GM21576 (cell line): ENCODE results near the gene CREB3L1.

Source experiments
- ATAC-seq: cut with Tn5 transposase; IDR thresholded peaks from one replicate; pipeline ENCODE4 v1.9.1; 2021; ENCODE audit warnings: mild to moderate bottlenecking, moderate library complexity; ENCODE audit not compliant: unreplicated experiment

Gene CREB3L1

GRCh38 chr11:46342239-46342638 is 64.8 kb downstream of the CREB3L1 start:
- ATAC-seq: no peak

GRCh38 chr11:46343520-46343919 is 66.1 kb downstream of the CREB3L1 start:
- ATAC-seq: no peak

DNA sequence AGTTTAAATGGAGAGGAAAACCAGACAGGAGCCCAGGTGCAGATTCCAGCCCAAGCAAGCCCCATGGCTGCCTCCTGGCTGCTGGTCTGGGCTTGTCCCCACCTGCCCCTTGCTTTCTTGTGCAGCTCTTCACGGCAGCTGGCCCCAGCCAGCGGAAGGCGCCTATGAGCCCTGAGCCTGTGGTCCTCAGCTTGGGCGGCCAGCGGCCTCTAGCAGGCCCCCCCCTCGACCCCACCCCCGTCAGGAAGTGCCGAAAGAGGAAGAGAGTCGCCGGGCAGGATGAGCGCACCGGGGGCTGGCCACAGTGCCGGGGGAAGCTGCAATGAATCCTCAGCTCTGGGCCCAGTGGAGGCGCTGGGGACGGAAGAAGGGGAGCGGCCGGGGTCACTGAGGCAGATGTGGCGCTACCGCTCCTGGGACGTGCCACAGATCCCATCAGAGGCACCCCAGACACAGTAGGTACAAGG is 67.7 kb downstream of the CREB3L1 start:
- no peak for ATAC-seq

DNA sequence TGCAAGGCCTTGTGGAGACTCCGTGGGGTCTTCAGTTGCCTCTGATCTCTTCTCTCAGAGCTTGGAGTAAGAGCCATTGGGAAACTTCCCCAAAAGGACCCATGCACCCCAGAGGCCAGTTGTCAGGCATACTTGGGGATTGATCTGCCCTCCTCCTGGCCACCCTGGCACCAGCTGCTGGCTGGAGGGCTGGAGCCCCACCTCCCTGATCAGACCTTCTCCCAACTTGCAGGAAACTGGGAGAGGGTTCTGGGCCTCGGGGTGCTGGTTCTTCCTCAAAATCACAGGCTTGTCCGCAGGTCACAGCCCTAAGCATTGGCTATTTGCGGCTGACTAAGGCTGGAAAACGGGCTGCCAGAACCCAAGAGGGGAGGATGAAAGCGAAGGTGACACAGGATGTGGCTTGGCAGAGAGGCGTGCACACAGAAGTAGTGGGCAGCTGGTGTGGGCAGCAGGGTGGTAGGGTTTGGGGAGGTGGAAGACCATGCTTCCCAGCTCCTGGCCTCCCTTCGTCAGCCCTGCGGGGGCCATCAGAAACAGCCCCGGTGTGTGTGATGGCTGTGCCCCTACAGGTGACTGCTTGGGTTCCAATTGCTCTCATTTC is 68.5 kb downstream of the CREB3L1 start:
- ATAC-seq: no peak

- ATAC-seq: peak; percentile 60
Observed at GRCh38 chr11:46346886-46347636, 69.6 kb downstream of the CREB3L1 start, which contains the start of gene DGKZ. TSS of gene DGKZ (plus strand) at chr11:46347463. CDS start at chr11:46347660, 197 bp downstream.

- ATAC-seq: no peak
Observed at GRCh38 chr11:46347637-46348311, 70.3 kb downstream of the CREB3L1 start.

- no peak for ATAC-seq
Observed at GRCh38 chr11:46348566-46349401, 71.3 kb downstream of the CREB3L1 start.

DNA sequence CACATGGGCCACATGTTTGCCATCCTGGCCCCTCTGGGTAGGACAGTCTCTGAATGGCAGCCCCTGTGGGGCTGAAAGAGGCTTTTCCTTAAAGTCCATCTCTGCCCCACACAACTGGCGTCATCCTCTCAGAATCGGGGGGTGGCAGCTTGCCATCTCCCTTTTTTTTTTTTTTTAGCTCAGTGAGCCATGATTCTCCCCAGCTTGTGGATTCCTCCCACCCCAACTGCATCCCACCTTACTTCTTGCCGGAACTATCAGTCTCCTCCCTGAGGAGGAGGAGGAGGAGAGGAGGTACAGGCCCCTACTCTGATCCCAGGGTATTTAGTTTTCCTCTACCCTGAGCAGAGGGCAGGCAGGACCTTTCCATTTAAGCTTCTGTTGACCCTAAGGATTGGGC is 73.2 kb downstream of the CREB3L1 start:
- no peak for ATAC-seq

- no peak for ATAC-seq
Observed at GRCh38 chr11:46351148-46351547, 73.7 kb downstream of the CREB3L1 start.

DNA sequence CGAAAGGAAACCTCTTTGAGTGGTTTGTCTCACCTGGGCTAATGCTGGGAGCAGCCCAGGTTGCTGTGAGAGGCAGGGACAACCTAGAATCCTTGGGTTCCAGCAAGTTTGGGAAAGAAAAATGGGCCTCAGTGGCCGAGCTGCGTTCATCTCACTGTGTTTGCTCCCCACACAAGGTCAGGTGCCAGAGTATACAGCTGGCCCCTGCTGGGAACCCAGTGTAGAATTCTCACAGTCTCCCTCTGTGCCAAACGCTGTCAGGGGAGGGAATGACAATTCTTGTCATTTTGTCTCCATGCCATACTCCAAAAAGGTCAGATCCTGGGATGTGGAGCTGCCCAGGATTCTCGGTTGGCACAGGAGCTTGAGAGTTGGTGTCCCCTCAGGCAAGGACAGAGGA is 74.1 kb downstream of the CREB3L1 start:
- ATAC-seq: no peak

DNA sequence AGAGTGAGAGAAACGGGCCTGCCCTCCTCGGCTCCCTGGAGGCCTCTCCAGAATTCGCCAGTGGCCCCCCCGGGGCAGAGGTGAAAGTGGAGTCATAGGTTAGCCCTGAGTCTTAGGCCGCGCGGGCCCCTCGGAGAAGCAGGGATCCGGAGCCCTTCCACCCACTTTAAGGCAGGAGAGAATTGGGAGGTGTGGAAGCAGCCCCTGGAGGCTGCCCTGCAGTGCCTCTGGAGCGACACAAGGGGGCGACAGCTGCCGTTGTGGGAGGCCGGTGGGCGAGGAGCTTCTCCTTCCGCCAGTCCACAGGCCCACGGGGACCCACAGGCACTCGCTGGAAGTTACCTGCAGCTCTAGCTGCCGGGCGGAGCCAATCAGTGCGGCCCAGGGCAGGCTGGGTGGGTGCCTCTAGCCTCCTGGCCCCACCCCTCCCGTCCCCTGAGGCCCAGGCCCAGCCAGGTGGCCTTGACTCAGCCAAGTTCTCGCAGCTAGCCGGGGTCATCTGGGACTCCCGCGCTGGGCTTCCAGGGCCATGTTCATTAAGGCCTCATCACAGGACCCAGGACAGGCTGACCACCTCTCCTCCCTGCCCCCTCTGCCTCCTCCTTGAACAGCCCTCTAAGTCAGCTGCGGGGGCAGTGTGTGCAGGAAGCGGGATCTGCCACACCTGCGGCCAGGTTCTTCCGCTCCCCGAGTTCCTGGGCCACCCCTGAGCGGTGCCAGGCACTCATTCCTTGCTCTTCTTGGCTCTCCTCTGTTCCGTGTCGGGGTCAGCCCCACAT is 74.8 kb downstream of the CREB3L1 start:
- no peak for ATAC-seq

- ATAC-seq: no peak
Observed at GRCh38 chr11:46353698-46354097, 76.2 kb downstream of the CREB3L1 start.

DNA sequence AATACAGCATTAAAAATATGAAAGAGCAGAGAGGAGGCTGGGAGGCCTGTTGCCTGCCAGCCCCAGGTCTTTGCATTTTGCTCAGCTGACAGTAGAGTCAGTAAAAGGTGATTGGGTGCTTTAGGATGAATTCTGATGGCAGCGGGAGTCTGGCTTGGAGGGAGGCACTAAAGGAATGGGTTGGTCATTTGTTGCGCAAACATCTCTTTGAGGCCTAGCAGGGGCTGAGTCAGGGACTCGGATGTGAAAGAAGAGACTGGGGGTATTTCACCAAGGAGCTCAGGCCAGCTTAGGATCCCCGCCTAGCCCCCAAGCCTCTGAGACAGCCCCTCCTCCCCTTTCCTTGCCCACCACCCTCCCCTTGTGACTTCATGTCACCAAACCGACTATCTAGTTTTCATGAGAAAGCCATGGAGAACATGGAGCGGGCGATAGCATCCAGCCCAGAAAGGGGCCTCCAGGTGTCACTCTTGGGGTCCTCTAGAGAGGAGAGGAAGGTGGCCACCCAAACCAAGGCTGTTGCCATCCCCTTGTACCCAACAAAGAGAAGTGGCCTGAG is 79.5 kb downstream of the CREB3L1 start:
- ATAC-seq: no peak

DNA sequence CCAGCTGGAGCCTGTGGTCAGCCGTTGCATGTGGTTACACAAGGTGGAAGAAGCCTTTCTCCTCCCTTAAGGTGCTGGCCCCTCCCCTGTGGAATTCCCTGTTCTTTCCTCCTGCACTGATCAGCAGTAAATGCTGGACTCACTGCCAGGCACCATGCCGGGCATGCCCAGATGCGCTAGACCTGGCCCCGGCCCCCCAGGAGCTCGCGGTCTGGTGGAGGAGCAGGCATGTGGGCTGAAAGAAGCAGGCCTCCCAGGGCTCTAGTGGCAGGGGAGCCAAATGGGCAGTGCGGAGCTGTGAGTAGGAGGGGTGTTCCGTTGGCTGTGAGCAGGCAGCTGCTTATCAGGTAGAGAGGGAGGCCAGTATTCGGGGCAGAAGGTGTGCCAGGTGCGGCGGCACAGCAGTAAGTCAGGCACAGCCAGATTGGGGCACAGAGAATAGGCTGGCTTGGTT is 80.0 kb downstream of the CREB3L1 start:
- no peak for ATAC-seq

GRCh38 chr11:46359953-46360352 is 82.5 kb downstream of the CREB3L1 start:
- ATAC-seq: no peak

DNA sequence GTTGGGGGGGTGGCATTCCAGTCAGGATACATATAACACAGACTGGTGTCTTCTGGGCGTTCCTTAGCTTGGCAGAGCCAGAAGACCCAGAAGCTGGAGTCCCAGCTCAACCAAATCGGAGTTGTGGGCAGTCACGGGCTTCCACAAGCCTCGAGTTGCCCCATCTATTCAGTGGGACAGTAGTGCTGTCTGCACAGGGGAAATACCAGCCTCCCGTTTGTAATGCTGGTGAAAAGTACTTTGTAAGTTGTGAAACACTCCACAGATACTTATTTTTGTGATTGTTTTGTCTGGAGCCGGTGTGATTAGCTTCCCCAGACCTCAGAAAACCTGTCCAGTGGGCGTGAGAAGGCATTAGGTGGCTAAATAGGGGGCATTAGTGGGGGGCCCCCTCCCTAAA is 83.4 kb downstream of the CREB3L1 start:
- ATAC-seq: peak; percentile 18

GRCh38 chr11:46361283-46362155 is 84.1 kb downstream of the CREB3L1 start:
- ATAC-seq: peak; percentile 91

- no peak for ATAC-seq
Observed at GRCh38 chr11:46362156-46363030, 84.9 kb downstream of the CREB3L1 start.
